Activated CD4-positive, alpha-beta T cell treated with anti-CD3 and anti-CD28 coated beads, Interleukin-2, amount 10 ng/mL, durations not matched to agents 24 days and 14 days (primary cell): ENCODE data around the gene ZNF33B. TPM values are rescaled to one million over a fixed set of nuclear protein-coding genes. Genes with fewer than 3 reads are reported as not detected.
"Not testable (repeated sequence)": the region's sequence is repeated elsewhere in the genome, so short reads cannot be mapped to it uniquely, and the experiment has no call there.

Experiments used
- DNase-seq: peaks from one replicate; pipeline ENCODE4 v3.0.0; 2022
- H3K27ac Mint-ChIP-seq: one replicate; pipeline ENCODE4 v1.8.0; 2022; ENCODE audit warnings: mild to moderate bottlenecking, mixed read lengths
- H3K27me3 Mint-ChIP-seq: one replicate; pipeline ENCODE4 v1.8.0; 2022; ENCODE audit warnings: mixed read lengths
- H3K36me3 Mint-ChIP-seq: one replicate; pipeline ENCODE4 v1.8.0; 2022; ENCODE audit warnings: low read depth, mild to moderate bottlenecking, mixed read lengths
- H3K4me1 Mint-ChIP-seq: one replicate; pipeline ENCODE4 v1.8.0; 2021; ENCODE audit warnings: mixed read lengths
- H3K4me3 Mint-ChIP-seq: one replicate; pipeline ENCODE4 v1.8.0; 2022; ENCODE audit warnings: mild to moderate bottlenecking, moderate library complexity, mixed read lengths
- H3K9me3 Mint-ChIP-seq: one replicate; pipeline ENCODE4 v1.8.0; 2021; ENCODE audit warnings: mixed read lengths
- intact Hi-C: fragments of 100-400 bp; cut with micrococcal nuclease; formaldehyde crosslinking; loops from one replicate; pipeline ENCODE4 v1.15.1; 2023
- total RNA-seq: library from RNA; stranded (reverse); gene quantifications from 2 replicates; pipeline ENCODE4 v1.2.3, GENCODE V29; 2022

Gene ZNF33B
- total RNA-seq = 7.1 and 7.8 TPM in 2 replicates

GRCh38 chr10:42638055-42638820, at the start of gene ZNF33B:
TSS of gene ZNF33B (minus strand) at chr10:42638570. CDS start at chr10:42636928, 1,642 bp downstream.
- Mint-ChIP-seq H3K4me3 (peak within 1 kb of the TSS; percentile 90), H3K9me3 (peaks cover 3% of the 10 kb centered on the region), H3K36me3 (peaks cover 22% of the 10 kb centered on the region), H3K27me3 (no peaks in the 10 kb centered on the region), H3K27ac (peak within 1 kb of the TSS; percentile 99), H3K4me1 (peaks cover 26% of the 10 kb centered on the region)
- peak; percentile 98 for DNase-seq
- intact Hi-C loops = loop anchor here (1.0 to 10.0 kb wide), 7 partner anchors 86 to 1179 kb away; partner anchors contain the start of genes BMS1 and HNRNPF

DNA sequence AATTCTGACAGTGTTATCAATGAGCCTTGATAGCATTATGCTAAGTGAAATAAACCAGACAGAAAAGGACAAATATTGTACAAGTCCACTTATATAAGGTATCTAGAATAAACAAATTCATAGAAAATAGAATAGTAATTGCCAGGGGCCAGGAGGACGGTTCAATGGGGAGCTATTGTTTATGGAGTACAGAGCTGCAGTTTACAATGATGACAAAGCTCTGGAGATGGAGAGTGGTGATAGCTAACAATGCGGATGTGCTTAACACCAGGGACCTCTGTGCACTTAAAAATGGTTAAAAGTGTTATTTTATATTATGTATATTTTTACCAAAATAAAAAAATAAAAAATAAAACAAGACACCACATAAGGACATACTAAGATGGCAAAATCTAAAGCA, 46.1 kb upstream of the ZNF33B start:
- H3K27ac Mint-ChIP-seq = no peak overlapping the region
- H3K9me3 Mint-ChIP-seq = peaks cover 4% of the 10 kb centered on the region
- H3K4me3 Mint-ChIP-seq = no peak overlapping the region
- intact Hi-C loops = no loop called here
- no peaks in the 10 kb centered on the region for H3K27me3 Mint-ChIP-seq
- no peaks in the 10 kb centered on the region for H3K36me3 Mint-ChIP-seq
- no peaks in the 10 kb centered on the region for H3K4me1 Mint-ChIP-seq
- no peak for DNase-seq

GRCh38 chr10:42680267-42680666, 41.9 kb upstream of the ZNF33B start:
- DNase-seq = no peak
- H3K27ac Mint-ChIP-seq = no peak overlapping the region
- H3K36me3 Mint-ChIP-seq = no peaks in the 10 kb centered on the region

DNA sequence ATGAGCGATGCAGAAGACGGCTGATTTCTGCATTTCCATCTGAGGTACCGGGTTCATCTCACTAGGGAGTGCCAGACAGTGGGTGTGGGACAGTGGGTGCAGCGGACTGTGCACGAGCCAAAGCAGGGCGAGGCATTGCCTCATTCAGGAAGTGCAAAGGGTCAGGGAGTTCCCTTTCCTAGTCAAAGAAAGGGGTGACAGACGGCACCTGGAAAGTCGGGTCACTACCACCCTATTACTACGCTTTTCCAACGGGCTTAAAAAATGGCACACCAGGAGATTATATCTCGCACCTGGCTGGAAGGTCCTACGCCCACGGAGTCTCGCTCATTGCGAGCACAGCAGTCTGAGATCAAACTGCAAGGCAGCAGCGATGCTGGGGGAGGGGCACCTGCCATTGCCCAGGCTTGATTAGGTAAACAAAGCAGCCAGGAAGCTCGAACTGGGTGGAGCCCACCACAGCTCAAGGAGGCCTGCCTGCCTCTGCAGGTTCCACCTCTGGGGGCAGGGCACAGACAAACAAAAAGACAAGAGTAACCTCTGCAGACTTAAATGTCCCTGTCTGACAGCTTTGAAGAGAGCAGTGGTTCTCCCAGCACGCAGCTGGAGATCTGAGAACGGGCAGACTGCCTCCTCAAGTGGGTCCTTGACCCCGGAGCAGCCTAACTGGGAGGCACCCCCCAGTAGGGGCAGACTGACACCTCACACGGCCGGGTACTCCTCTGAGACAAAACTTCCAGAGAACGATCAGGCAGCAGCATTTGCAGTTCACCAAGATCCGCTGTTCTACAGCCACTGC, 27.0 kb upstream of the ZNF33B start:
- H3K9me3 Mint-ChIP-seq = peaks cover 13% of the 10 kb centered on the region
- DNase-seq, H3K4me3 Mint-ChIP-seq, H3K27me3 Mint-ChIP-seq, H3K4me1 Mint-ChIP-seq, H3K36me3 Mint-ChIP-seq, H3K27ac Mint-ChIP-seq, intact Hi-C loops: not testable (repeated sequence)

More at GRCh38 chr10:42680267-42680666, 41.9 kb upstream of the ZNF33B start:
- peaks cover 8% of the 10 kb centered on the region for H3K9me3 Mint-ChIP-seq
- H3K4me1 Mint-ChIP-seq = no peaks in the 10 kb centered on the region
- no peak overlapping the region for H3K4me3 Mint-ChIP-seq
- no peaks in the 10 kb centered on the region for H3K27me3 Mint-ChIP-seq
- intact Hi-C loops = no loop called here

DNA sequence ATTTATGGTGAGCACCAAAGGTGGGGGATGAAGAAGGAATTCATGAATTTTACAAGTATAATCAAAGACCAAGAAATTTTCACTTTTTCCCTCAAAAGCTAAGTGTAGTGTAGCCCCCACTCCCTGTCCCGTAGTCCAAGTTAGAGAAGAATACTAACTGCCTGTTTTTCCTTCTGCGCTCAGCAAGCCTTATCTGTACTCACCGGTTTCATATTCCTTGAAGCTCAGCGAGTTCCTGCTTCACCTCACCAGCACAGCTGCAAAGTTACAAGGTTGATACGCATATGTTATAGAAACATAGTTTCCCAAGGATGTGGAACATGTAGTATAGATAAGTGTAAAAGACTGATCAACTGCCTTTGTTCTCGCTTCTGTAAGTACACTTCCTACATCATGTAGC, 16.0 kb upstream of the ZNF33B start:
- no peaks in the 10 kb centered on the region for H3K27me3 Mint-ChIP-seq
- intact Hi-C loops = no loop called here
- no peak for DNase-seq
- H3K27ac Mint-ChIP-seq = no peak overlapping the region
- peaks cover 3% of the 10 kb centered on the region for H3K9me3 Mint-ChIP-seq
- H3K36me3 Mint-ChIP-seq = no peaks in the 10 kb centered on the region
- no peak overlapping the region for H3K4me3 Mint-ChIP-seq
- peaks cover 5% of the 10 kb centered on the region for H3K4me1 Mint-ChIP-seq

DNA sequence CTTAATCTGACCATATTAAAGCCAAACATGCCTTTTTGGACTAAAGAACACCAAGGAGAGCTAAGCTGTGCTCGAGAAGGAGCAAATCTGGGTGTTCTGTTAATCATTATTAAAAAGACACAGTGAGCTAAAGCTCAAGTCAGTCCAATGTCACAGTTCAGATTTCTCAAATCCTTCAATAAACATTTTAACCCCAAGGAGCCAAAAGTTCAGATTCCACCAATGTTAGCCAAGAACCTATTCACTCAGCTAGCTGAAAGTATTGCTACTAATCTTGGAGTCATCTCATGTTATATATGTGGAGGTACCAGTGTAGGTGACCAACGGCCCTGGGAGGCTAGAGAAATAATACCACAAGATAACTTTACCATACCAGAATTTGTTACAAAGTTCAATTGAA, 14.5 kb upstream of the ZNF33B start:
- Mint-ChIP-seq H3K27me3 (no peaks in the 10 kb centered on the region), H3K27ac (no peak overlapping the region), H3K4me3 (no peak overlapping the region), H3K9me3 (peaks cover 3% of the 10 kb centered on the region), H3K36me3 (no peaks in the 10 kb centered on the region), H3K4me1 (peaks cover 5% of the 10 kb centered on the region)
- no peak for DNase-seq
- intact Hi-C loops = no loop called here

GRCh38 chr10:42650374-42650773, 12.0 kb upstream of the ZNF33B start:
- no peak for DNase-seq
- Mint-ChIP-seq H3K4me1 (peaks cover 5% of the 10 kb centered on the region), H3K4me3 (no peak overlapping the region), H3K27me3 (no peaks in the 10 kb centered on the region), H3K36me3 (no peaks in the 10 kb centered on the region), H3K27ac (no peak overlapping the region), H3K9me3 (peaks cover 8% of the 10 kb centered on the region)
- intact Hi-C loops = no loop called here

GRCh38 chr10:42648512-42648911, 10.1 kb upstream of the ZNF33B start:
- intact Hi-C loops = no loop called here
- H3K9me3 Mint-ChIP-seq = peaks cover 7% of the 10 kb centered on the region

DNA sequence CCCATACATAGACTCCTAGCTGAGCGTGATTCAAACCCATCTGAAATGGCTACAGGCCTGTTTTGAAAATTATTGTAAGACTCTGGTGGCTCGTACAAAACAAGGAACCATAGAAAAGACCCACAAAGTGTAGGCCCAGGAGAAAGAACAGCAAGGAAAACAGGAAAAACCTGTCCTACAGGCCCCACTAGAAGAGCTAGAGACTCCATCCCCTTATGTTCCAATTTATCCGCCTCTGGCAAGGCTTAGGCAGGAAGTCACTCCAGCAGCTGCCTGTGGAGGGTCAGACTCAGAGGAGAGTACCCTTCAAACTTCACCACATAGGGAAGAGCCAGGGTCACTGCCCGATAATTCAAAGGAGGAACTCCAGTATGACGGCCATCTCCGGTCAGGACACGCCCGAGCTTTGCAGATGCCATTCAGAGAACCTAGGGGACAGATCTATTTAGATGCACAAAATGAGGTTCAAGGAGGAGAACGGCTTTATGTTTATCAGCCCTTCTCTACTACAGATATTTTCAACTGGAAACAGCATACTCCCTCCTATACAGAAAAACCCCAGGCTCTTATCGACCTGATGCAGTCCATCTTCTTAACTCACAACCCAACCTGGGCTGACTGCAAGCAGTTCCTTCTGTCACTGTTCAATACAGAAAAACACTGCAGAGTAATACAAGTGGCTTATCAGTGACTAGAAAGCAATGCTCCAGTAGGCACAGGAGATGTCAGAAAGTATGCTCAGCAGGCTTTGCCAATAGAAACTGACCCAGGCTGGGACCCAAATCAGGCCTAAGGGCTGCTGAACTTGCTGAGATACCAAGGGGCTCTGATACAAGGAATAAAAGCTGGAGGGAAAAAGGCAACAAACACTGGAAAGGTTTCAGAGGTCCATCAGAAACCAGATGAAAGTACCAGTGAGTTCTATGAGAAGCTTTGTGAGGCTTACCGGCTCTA, 8.6 kb upstream of the ZNF33B start:
- intact Hi-C loops = no loop called here
- no peak overlapping the region for H3K27ac Mint-ChIP-seq
- peaks cover 5% of the 10 kb centered on the region for H3K4me1 Mint-ChIP-seq
- DNase-seq = peak; percentile 45
- no peak overlapping the region for H3K4me3 Mint-ChIP-seq
- peaks cover 7% of the 10 kb centered on the region for H3K9me3 Mint-ChIP-seq
- H3K36me3 Mint-ChIP-seq = no peaks in the 10 kb centered on the region
- no peaks in the 10 kb centered on the region for H3K27me3 Mint-ChIP-seq

More at GRCh38 chr10:42648512-42648911, 10.1 kb upstream of the ZNF33B start:
- no peak for DNase-seq
- Mint-ChIP-seq H3K27ac (no peak overlapping the region), H3K4me1 (peaks cover 5% of the 10 kb centered on the region), H3K36me3 (no peaks in the 10 kb centered on the region), H3K27me3 (no peaks in the 10 kb centered on the region), H3K4me3 (no peak overlapping the region)

DNA sequence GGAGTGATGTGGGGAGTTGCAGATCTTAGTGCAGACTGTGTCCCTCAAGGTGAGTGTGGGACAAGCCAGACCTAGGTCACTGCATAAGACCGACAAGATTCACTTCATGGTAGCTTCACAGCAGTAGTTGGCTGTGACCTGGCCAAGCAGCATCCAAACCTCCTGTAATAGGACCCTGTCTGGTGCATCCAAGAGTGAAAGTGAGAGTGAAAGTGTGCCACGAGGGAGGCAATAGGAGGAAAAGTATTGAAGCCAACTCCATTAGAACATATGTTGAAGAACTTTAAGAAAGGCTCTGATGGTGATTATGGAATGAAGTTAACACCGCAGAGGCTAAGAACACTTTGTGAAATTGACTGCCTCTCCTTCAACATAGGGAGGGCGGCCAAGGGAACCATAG, 7.8 kb upstream of the ZNF33B start:
- Mint-ChIP-seq H3K27ac (no peak overlapping the region), H3K9me3 (peaks cover 7% of the 10 kb centered on the region), H3K4me1 (peaks cover 5% of the 10 kb centered on the region), H3K36me3 (no peaks in the 10 kb centered on the region), H3K27me3 (no peaks in the 10 kb centered on the region), H3K4me3 (no peak overlapping the region)
- intact Hi-C loops = no loop called here
- DNase-seq = no peak

- H3K36me3 Mint-ChIP-seq = no peaks in the 10 kb centered on the region
- no peak for DNase-seq
- peaks cover 5% of the 10 kb centered on the region for H3K4me1 Mint-ChIP-seq
- no peak overlapping the region for H3K27ac Mint-ChIP-seq
- peaks cover 7% of the 10 kb centered on the region for H3K9me3 Mint-ChIP-seq
- no peak overlapping the region for H3K4me3 Mint-ChIP-seq
- intact Hi-C loops = no loop called here
- no peaks in the 10 kb centered on the region for H3K27me3 Mint-ChIP-seq
Measured at GRCh38 chr10:42645516-42645915, 7.1 kb upstream of the ZNF33B start.

GRCh38 chr10:42645103-42645502, 6.7 kb upstream of the ZNF33B start:
- intact Hi-C loops = no loop called here
- Mint-ChIP-seq H3K27me3 (no peaks in the 10 kb centered on the region), H3K9me3 (peaks cover 7% of the 10 kb centered on the region), H3K4me1 (peaks cover under 1% of the 10 kb centered on the region), H3K36me3 (no peaks in the 10 kb centered on the region), H3K27ac (no peak overlapping the region), H3K4me3 (no peak overlapping the region)
- DNase-seq = no peak

GRCh38 chr10:42640610-42641229, 2.4 kb upstream of the ZNF33B start:
- no peak for DNase-seq
- Mint-ChIP-seq H3K27ac (no peak overlapping the region), H3K36me3 (peaks cover 10% of the 10 kb centered on the region), H3K4me1 (peaks cover 16% of the 10 kb centered on the region), H3K9me3 (peaks cover 3% of the 10 kb centered on the region), H3K27me3 (no peaks in the 10 kb centered on the region), H3K4me3 (no peak overlapping the region)
- intact Hi-C loops = no loop called here
